GM21381 (cell line): ENCODE data around the gene TAF11L4.
"Not testable (repeated sequence)": the region's sequence is repeated elsewhere in the genome, so short reads cannot be mapped to it uniquely, and the experiment has no call there.

Experiments
- ATAC-seq: cut with Tn5 transposase; IDR thresholded peaks from one replicate; pipeline ENCODE4 v1.9.1; 2021; ENCODE audit warnings: mild to moderate bottlenecking, moderate library complexity; ENCODE audit not compliant: unreplicated experiment

TAF11L4 gene

GRCh38 chr5:17521501-17521900 is at the start of gene TAF11L4:
TAF11L4 (plus strand) TSS chr5:17521801.
- not testable (repeated sequence) for ATAC-seq

DNA sequence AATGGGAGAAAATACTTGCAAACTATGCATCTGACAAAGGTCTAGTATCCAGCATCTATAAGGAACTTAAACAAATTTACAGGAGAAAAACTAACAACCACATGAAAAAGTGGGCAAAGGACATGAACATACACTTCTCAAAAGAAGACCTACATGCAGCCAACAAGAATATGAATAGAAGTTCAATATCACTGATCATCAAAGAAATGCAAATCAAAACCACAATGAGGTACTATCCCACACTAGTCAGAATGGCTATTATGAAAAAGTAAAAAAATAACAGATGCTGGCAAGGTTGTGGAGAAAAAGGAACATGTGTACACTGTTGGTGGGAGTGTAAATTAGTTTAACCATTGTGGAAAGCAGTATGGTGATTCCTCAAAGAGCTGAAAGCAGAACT is 46.5 kb upstream of the TAF11L4 start:
- not testable (repeated sequence) for ATAC-seq

- ATAC-seq, result no peak
Observed at GRCh38 chr5:17477043-17477442, 44.6 kb upstream of the TAF11L4 start.

- ATAC-seq, result no peak
Observed at GRCh38 chr5:17477573-17478265, 43.9 kb upstream of the TAF11L4 start.

DNA sequence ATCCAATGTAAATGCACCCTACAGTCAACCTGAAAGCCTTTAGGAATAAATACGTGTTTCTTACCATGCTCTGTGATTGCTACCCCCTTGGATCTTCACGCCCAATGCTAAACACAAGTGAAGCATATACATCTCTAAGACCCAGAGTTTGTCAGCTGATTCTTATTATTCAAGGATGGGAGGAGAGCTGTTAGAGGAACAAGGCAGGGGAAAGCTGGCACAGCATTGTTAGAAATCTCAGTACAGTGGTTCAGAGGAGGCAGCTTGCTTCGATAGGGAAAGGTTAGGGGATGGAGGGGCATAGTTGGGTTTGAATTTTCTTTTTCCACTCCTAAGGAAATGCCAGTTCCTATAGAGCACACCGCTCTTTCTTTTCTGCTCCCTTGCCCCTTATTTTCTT is 40.2 kb upstream of the TAF11L4 start:
- ATAC-seq, result no peak

- ATAC-seq, result no peak
Observed at GRCh38 chr5:17482790-17483189, 38.8 kb upstream of the TAF11L4 start.

- not testable (repeated sequence) for ATAC-seq
Observed at GRCh38 chr5:17486464-17487173, 35.0 kb upstream of the TAF11L4 start.

GRCh38 chr5:17487174-17487512 is 34.5 kb upstream of the TAF11L4 start:
- ATAC-seq, result no peak

GRCh38 chr5:17491257-17491656 is 30.3 kb upstream of the TAF11L4 start:
- not testable (repeated sequence) for ATAC-seq

DNA sequence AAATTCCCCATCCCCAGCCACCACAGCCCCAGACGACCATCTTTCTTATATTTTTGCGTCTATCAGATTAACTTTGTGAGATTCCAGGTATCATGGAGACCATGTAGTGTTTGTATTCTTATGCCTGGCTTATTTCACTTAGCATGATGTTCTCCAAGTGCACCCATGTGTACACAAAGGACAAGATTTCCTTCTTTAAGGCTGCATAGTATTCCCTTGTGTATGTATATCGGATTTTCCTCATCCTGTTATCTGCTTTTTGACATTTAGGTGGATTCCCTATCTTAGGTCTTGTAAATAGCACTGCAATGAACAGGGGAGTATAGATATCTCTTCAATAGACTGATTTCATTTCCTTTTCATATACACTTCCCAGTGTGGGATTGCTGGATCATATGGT is 28.8 kb upstream of the TAF11L4 start:
- ATAC-seq, result no peak

GRCh38 chr5:17497446-17497845 is 24.2 kb upstream of the TAF11L4 start:
- no peak for ATAC-seq

DNA sequence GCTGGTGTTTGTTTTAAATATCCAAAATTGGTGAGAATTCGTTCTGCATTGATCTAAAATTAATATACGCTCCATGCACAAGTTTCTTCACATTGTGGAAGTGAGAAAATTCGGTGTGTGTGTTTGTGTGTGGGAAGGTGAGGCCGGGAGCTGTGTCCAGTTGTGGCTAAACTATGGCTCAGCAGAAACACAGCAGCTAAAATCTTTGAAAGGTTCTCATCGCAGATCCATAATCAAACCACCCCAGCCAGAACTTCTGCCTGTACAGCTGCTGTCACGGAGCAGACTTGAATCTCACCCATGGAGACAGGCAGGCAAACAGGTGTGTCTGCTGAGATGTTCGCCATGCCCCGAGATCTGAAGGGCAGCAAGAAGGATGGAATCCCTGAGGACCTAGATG is 23.7 kb upstream of the TAF11L4 start, which contains the start of gene TAF11L2:
Gene TAF11L2, plus strand, starts transcription at position 301 of the 400 bp plus-strand sequence.
- ATAC-seq, result not testable (repeated sequence)

- ATAC-seq, result no peak
Observed at GRCh38 chr5:17511775-17512325, 9.8 kb upstream of the TAF11L4 start.

DNA sequence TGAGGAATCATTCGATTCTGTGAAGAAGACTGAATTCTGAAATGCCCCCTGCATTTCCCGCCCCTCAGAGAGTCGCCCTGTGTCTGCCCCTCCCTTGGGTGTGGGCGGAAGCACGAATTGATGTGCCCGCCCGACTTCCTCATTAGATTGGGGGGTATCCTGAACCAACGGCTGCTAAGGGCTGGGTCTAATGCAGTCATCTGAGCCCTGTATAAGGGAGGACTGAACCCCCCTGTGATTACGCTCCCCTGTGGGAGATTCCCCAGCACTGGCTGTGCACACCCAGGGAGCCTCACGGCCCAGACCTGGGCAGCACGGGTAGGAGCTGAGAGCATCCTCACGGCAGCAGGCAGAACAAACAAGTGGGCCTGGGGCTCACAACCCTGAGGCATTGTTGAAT is 4.1 kb upstream of the TAF11L4 start:
- not testable (repeated sequence) for ATAC-seq

DNA sequence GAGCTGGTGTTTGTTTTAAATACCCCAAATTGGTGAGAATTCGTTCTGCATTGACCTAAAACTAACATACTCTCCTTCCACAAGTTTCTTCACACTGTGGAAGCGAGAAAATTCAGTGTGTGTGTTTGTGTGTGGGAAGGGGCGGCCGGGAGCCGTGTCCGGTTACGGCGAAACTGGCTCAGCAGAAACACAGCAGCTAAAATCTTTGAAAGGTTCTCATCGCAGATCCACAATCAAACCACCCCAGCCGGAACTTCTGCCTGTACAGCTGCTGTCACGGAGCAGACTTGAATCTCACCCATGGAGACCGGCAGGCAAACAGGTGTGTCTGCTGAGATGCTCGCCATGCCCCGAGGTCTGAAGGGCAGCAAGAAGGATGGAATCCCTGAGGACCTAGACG is 3.5 kb upstream of the TAF11L4 start, which contains the start of gene TAF11L3:
Gene TAF11L3, plus strand, starts transcription at position 301 of the 400 bp plus-strand sequence.
- ATAC-seq, result not testable (repeated sequence)

GRCh38 chr5:17519508-17519907 is 2.1 kb upstream of the TAF11L4 start:
- ATAC-seq, result not testable (repeated sequence)

GRCh38 chr5:17524935-17525334 is 3.3 kb downstream of the TAF11L4 start, which contains the start of gene TAF11L5:
TAF11L5 (plus strand) TSS chr5:17525235.
- not testable (repeated sequence) for ATAC-seq

- ATAC-seq, result not testable (repeated sequence)
Observed at GRCh38 chr5:17526504-17526903, 4.9 kb downstream of the TAF11L4 start.

- ATAC-seq, result not testable (repeated sequence)
Observed at GRCh38 chr5:17528369-17528768, 6.8 kb downstream of the TAF11L4 start, which contains the start of gene TAF11L6. TAF11L6 (plus strand) TSS chr5:17528669.
